HG03139 (cell line): ENCODE data around the gene DHRSX.
"Not testable (repeated sequence)": the region's sequence is repeated elsewhere in the genome, so short reads cannot be mapped to it uniquely, and the experiment has no call there.

Experiments used
- ATAC-seq: cut with Tn5 transposase; IDR thresholded peaks from one replicate; pipeline ENCODE4 v1.9.1; 2021; ENCODE audit not compliant: unreplicated experiment

The DHRSX gene

GRCh38 chrX:2430265-2430825 lies 70.4 kb downstream of the DHRSX start:
- ATAC-seq = no peak

GRCh38 chrX:2427737-2428136 lies 73.0 kb downstream of the DHRSX start:
- no peak for ATAC-seq

DNA sequence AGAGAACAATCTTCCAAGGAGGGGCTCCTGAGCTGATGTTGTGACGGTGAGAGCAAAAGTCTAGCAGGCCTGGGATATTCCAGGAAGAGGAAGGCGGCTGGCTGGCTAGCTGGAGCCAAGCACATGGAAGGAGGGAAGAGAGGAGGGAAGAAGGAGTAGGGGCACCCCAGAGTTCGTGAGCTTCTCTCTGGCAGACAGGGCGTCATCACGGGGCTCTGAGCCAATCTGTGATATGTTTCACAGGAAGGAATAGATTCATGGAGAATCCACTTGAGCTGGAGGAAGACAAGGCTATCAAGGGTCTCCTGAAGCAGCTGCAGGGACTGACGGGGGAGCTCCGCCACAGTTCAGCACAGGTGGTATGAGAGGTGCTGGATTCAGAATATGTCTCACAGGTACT lies 73.6 kb downstream of the DHRSX start:
- no peak for ATAC-seq

DNA sequence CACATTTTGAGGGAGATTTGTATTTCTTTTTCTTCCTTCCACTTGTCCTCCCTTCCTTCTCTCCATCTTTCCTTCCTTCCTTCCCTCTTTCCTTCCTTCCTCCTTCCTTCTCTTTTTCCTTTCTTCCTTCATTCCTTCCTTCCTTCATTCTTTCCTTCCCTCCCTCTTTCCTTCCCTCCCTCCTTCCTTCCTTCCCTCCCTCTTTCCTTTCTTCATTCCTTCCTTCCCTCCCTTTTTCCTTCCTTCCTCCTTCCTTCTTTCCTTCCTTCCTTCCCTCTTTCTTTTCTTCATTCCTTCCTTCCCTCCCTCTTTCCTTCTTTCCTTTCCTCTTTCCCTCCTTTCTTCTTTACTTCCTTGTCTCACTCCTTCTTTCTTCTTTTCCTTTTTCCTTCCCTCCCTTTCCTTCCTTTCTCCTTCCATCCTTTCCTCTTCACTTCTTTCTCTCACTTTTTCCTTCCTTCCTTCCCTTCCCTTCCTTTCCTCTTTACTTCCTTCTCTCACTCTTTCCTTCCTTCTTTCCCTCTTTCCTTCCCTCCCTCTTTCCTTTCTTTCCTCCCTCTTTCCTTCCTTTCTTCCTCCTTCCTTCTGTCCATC lies 74.4 kb downstream of the DHRSX start:
- ATAC-seq = no peak

DNA sequence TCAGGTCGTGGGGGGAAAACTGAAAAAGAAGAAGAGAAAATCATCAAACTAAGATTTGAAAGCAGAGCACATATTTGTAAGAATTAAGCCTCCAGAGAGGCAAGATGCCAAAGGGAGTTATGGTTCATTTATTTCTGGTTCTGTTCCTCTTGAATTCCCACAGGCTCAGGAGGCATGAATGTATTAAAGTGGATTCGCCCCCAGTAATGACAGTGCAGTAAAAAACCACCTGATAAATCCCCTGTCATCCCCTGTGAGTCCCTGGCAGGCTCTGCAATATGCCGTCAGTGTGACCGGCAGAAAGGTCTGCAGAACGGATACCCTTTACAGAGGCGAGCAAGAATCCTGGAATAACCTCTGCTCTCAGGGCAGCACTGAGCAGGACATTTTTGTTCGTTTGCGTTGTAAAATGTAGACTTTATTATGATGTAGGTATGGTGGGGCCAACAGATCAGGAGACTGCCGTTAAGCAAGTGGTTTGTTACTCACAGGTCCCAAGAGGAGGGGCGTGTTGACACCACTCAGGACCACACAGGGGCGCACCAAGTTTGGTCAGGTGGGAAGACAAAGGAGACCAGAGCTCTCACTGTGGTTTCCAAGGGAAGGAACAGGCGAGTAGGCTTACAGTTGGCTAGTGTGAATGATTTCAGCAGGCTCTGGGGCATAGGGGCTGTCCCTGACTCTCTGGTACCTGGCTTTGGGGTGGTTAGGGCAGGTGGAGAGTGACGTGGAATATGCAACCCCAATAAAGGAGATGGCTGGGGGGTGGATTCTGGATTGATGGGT lies 75.3 kb downstream of the DHRSX start:
- no peak for ATAC-seq

DNA sequence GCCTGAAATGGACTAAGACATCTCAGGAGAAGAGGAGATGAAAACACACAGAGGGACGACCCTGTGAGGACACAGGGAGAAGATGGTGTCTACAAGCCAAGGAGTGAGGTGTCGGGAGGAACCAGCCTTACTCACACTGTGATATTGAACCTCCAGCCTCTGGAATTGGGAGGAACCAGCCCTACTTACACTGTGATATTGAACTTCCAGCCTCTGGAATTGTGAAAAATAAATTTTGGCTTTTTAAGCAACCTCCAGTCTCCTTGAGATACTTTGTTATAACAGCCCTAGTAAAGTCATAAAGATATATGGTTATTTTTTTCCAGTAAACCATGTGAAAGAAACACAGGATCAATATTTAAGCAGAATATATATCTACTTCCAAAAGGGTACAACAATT lies 76.5 kb downstream of the DHRSX start:
- ATAC-seq = no peak

GRCh38 chrX:2423899-2424298 lies 76.9 kb downstream of the DHRSX start:
- ATAC-seq = no peak

GRCh38 chrX:2423282-2423681 lies 77.5 kb downstream of the DHRSX start:
- no peak for ATAC-seq

DNA sequence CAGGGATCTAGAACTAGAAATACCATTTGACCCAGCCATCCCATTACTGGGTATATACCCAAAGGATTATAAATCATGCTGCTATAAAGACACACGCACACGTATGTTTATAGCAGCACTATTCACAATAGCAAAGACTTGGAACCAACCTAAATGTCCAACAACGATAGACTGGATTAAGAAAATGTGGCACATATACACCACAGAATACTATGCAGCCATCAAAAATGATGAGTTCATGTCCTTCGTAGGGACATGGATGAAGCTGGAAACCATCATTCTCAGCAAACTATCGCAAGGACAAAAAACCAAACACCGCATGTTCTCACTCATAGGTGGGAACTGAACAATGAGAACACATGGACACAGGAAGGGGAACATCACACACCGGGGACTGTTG lies 81.4 kb downstream of the DHRSX start:
- ATAC-seq = not testable (repeated sequence)

GRCh38 chrX:2418000-2418399 lies 82.8 kb downstream of the DHRSX start:
- ATAC-seq = no peak

GRCh38 chrX:2416851-2417604 lies 83.7 kb downstream of the DHRSX start:
- no peak for ATAC-seq

DNA sequence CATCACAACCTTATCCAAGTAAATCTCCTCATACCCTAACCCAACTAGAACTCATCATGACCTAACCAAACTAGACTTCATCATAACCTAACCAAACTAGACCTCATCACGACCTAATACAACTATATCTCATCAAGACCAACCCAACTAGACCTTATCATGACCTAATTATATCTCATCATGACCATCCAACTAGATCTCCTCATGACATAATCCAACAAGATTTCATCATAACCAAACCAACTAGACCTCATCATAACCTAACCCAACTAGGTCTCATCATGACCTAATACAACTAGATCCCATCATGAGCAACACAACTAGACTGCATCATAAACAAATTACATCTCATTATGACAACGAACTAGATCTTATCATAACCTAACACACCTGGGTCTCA lies 86.4 kb downstream of the DHRSX start:
- no peak for ATAC-seq

GRCh38 chrX:2413969-2414368 lies 86.8 kb downstream of the DHRSX start:
- no peak for ATAC-seq

GRCh38 chrX:2412131-2412530 lies 88.6 kb downstream of the DHRSX start:
- no peak for ATAC-seq

GRCh38 chrX:2410279-2411020 lies 90.3 kb downstream of the DHRSX start:
- ATAC-seq = no peak

- no peak for ATAC-seq
Measured at GRCh38 chrX:2409796-2410195, 91.0 kb downstream of the DHRSX start.

DNA sequence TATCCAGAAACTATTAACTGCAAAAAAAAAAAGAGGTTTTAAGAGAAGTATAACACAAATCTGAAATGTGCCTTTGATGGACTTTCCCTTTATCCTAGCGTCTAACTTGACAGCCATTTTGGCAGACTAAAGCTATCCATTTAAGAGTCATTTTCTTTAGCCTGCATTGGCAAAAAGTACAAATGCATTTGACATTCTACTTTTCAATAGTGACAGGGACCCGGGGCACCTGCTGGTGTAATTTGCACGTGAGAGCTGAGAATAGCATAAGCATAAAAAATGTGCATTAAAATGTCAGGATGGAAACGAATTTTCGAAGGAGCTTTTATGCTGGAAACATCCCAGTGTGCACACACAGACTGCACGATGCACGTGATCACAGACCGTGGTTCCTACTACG lies 91.9 kb downstream of the DHRSX start:
- no peak for ATAC-seq

DNA sequence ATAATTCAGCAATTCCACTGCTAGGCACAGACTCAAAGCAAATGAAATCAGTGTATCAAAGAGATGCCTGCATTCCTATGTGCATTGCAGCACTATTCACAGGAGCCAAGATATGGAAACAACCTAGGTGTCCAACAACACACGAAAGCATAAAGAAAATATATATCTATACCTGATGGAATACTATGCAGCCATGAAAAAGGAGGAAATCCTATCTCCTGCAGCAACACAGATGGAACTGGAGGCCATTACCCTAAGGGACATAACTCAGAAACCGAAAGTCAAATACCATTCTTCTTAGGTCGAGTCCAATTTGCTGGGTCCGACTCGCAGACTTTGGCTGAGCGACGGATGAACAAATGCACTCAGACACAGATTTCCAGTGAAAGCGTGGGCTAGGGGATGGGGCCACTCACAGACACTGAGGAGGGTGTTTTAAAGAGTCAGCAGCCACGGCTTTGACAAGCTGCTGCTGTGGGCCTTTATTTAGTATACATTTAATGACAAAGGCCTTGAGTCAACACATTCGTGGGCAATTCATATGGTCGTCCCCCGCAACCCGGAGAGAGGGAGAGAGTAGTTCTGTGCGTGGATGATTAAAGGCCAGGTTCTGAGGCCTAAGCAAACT lies 93.8 kb downstream of the DHRSX start:
- ATAC-seq = no peak

- no peak for ATAC-seq
Measured at GRCh38 chrX:2404776-2405175, 96.0 kb downstream of the DHRSX start.

- no peak for ATAC-seq
Measured at GRCh38 chrX:2402361-2402690, 98.5 kb downstream of the DHRSX start.
